SK-N-SH treated with all-trans-retinoic acid at 6 μM for 48 hours (cell line): ENCODE results near the gene EEFSEC.

Experiments used
- PATZ1 ChIP-seq: fragments of 250-450 bp; sonication (Bioruptor Pico); IDR thresholded peaks from 2 replicates; pipeline ENCODE4 v1.8.0; 2020; ENCODE audit warnings: mild to moderate bottlenecking, moderate library complexity, borderline replicate concordance
- PPARA ChIP-seq: fragments of 250-450 bp; sonication (Bioruptor Pico); IDR thresholded peaks from 2 replicates; pipeline ENCODE4 v1.5.0; 2020; ENCODE audit warnings: mild to moderate bottlenecking, borderline replicate concordance
- ZFP3 ChIP-seq: fragments of 250-450 bp; sonication (Bioruptor Pico); IDR thresholded peaks from 2 replicates; pipeline ENCODE4 v1.5.0; 2020; ENCODE audit warnings: mild to moderate bottlenecking, moderate library complexity
- ZFP30 ChIP-seq: fragments of 450-650 bp; formaldehyde crosslinking; IDR thresholded peaks from 2 replicates; pipeline ENCODE4 v1.5.0; 2022; ENCODE audit warnings: mild to moderate bottlenecking, moderate library complexity
- TF ChIP-seq, protein P1 (sequence below): fragments of 250-450 bp; sonication (Bioruptor Pico); IDR thresholded peaks from 2 replicates; pipeline ENCODE4 v1.5.1; 2020; ENCODE audit warnings: low read depth, mild to moderate bottlenecking, moderate library complexity

DNA sequence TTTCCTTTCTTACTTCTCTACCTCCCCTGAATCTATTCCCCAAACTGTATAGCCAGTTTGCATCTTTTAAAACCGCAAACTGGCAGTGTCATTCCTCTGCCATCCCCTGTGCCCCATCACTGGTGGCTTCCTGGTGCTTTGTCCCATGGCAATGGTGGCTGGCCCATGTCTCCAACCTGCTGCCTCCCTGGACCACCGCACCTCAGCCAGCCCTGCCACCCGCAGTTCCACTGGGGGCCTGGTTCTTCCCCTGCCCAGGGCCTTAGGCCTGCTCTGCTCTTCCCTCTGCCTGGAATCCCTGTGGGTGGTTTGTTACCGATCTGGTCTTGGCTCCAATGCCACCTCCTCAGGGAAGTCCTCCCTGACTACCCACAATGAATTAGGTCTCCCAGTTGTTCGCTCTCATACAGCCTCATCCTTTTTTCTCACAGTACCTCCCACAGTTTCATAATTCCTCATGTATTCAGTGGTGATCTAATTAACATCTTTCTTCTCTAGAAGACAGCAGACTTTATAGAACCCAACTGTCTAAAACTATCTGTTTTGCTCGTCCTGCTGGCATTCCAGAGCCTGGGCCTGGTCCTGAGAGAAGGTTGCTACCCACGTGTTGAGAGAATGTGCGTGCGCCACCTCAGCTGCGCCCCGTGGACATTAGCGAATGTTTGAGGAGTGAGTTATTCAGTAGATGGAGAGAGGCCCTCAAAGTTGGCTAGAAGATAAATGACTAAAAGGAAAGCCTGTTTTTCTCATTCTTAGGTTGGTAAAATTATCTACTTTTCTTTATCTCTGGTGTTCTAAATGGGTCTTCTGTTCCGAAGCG lies 183.3 kb downstream of the EEFSEC start:
- no peak for TF ChIP-seq ZFP30 (CRISPR knock-in tag)
- TF ChIP-seq, protein P1, sequence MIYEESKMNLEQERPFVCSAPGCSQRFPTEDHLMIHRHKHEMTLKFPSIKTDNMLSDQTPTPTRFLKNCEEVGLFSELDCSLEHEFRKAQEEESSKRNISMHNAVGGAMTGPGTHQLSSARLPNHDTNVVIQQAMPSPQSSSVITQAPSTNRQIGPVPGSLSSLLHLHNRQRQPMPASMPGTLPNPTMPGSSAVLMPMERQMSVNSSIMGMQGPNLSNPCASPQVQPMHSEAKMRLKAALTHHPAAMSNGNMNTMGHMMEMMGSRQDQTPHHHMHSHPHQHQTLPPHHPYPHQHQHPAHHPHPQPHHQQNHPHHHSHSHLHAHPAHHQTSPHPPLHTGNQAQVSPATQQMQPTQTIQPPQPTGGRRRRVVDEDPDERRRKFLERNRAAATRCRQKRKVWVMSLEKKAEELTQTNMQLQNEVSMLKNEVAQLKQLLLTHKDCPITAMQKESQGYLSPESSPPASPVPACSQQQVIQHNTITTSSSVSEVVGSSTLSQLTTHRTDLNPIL (CRISPR knock-in tag) = no peak
- no peak for TF ChIP-seq PPARA (CRISPR knock-in tag)
- TF ChIP-seq ZFP3 (CRISPR knock-in tag) = no peak
- TF ChIP-seq PATZ1 (CRISPR knock-in tag) = no peak
